Colonic mucosa (tissue), 4 donors: Measurements from ENCODE around the gene SPDYE16. TPM values are rescaled to one million over a fixed set of nuclear protein-coding genes. Genes with fewer than 3 reads are reported as not detected.
"Not testable (repeated sequence)": the region's sequence is repeated elsewhere in the genome, so short reads cannot be mapped to it uniquely, and the experiment has no call there.

ENCODE experiments used
- DNase-seq: peaks from one replicate; pipeline ENCODE4 v3.0.0-alpha.2; 2020
- H3K27ac ChIP-seq: fragments of 200-600 bp; one replicate; pipeline ENCODE4 v1.8.0; 2021
- H3K27me3 ChIP-seq: fragments of 200-600 bp; one replicate; pipeline ENCODE4 v1.8.0; 2021
- H3K36me3 ChIP-seq: fragments of 200-600 bp; one replicate; pipeline ENCODE4 v1.8.0; 2021
- H3K4me1 ChIP-seq: fragments of 200-600 bp; one replicate; pipeline ENCODE4 v1.8.0; 2021; ENCODE audit warnings: mild to moderate bottlenecking
- H3K4me3 ChIP-seq: fragments of 200-600 bp; one replicate; pipeline ENCODE4 v1.8.0; 2021
- H3K9ac ChIP-seq, 2 donors: one replicate each; pipeline ENCODE4 v1.7.0; 2013; ENCODE audit warnings: control low read depth in 2 of 2, low read depth in 2 of 2, low read length in 2 of 2
- H3K9me3 ChIP-seq: fragments of 200-600 bp; one replicate; pipeline ENCODE4 v1.8.0; 2021
- intact Hi-C: fragments of 100-400 bp; cut with DNase I; formaldehyde crosslinking; loops from one replicate; pipeline ENCODE4 v1.14.1; 2022
- total RNA-seq, 2 donors: library from RNA; stranded (reverse); fragmentation: NEBNext Ultra II Directional in 1 of 2; extraction: Animal tissue kit (Norgen Biotek cat#: 25700) in 1 of 2; gene quantifications; one replicate each; pipeline ENCODE4 v1.2.1, GENCODE V29; 2021
- donor health status: healthy.
- donor health status: DM: no; HTN: no; CAD: no.
- donor health status: DM: no; HTN: no; CAD: no.

The SPDYE16 gene
- total RNA-seq = not detected

- H3K9ac ChIP-seq, DNase-seq, H3K27me3 ChIP-seq, H3K36me3 ChIP-seq, intact Hi-C loops, H3K4me1 ChIP-seq, H3K9me3 ChIP-seq, H3K27ac ChIP-seq, H3K4me3 ChIP-seq: not testable (repeated sequence)
Measured at GRCh38 chr7:76543197-76543596, at the start of gene SPDYE16. Gene SPDYE16, minus strand, starts transcription at chr7:76543297. Its CDS starts 1,838 bp downstream, at chr7:76541459.

- intact Hi-C loops, H3K4me1 ChIP-seq, H3K9me3 ChIP-seq, H3K27me3 ChIP-seq, H3K4me3 ChIP-seq, H3K36me3 ChIP-seq, H3K9ac ChIP-seq: not testable (repeated sequence)
- H3K27ac ChIP-seq = peak overlapping the region; percentile 69
- peak; percentile 59 for DNase-seq
Measured at GRCh38 chr7:76592694-76593093, 49.6 kb upstream of the SPDYE16 start.

- H3K9me3 ChIP-seq, H3K4me1 ChIP-seq, H3K36me3 ChIP-seq, H3K4me3 ChIP-seq, H3K9ac ChIP-seq, intact Hi-C loops, H3K27me3 ChIP-seq: not testable (repeated sequence)
- peak overlapping the region; percentile 69 for H3K27ac ChIP-seq
- DNase-seq = peak; percentile 73
Measured at GRCh38 chr7:76591602-76592304, 48.7 kb upstream of the SPDYE16 start.

- H3K4me1 ChIP-seq, H3K4me3 ChIP-seq, H3K9ac ChIP-seq, H3K9me3 ChIP-seq, DNase-seq, intact Hi-C loops, H3K27me3 ChIP-seq, H3K36me3 ChIP-seq: not testable (repeated sequence)
- H3K27ac ChIP-seq = peak overlapping the region; percentile 69
Measured at GRCh38 chr7:76591033-76591432, 47.9 kb upstream of the SPDYE16 start.

- peak overlapping the region; percentile 63 for H3K27ac ChIP-seq
- H3K27me3 ChIP-seq, intact Hi-C loops, H3K9me3 ChIP-seq, H3K36me3 ChIP-seq, H3K4me3 ChIP-seq, H3K9ac ChIP-seq, DNase-seq, H3K4me1 ChIP-seq: not testable (repeated sequence)
Measured at GRCh38 chr7:76588586-76588985, 45.5 kb upstream of the SPDYE16 start.

- H3K27ac ChIP-seq, H3K9me3 ChIP-seq, H3K27me3 ChIP-seq, H3K4me3 ChIP-seq, H3K4me1 ChIP-seq, DNase-seq, intact Hi-C loops, H3K36me3 ChIP-seq, H3K9ac ChIP-seq: not testable (repeated sequence)
Measured at GRCh38 chr7:76586585-76587315, 43.7 kb upstream of the SPDYE16 start.

- Histone ChIP-seq H3K9ac (peak overlapping the region in 1 of 2 donors; percentile 12), H3K27ac (peak overlapping the region; percentile 73)
- H3K36me3 ChIP-seq, intact Hi-C loops, H3K4me3 ChIP-seq, H3K27me3 ChIP-seq, H3K9me3 ChIP-seq, H3K4me1 ChIP-seq, DNase-seq: not testable (repeated sequence)
Measured at GRCh38 chr7:76583636-76584281, 40.7 kb upstream of the SPDYE16 start.

- DNase-seq = peak; percentile 86
- H3K27me3 ChIP-seq, H3K9me3 ChIP-seq, H3K4me3 ChIP-seq, intact Hi-C loops, H3K4me1 ChIP-seq, H3K36me3 ChIP-seq: not testable (repeated sequence)
- Histone ChIP-seq H3K9ac (peak overlapping the region in 1 of 2 donors; percentile 12), H3K27ac (peak overlapping the region; percentile 73)
Measured at GRCh38 chr7:76582848-76583631, 39.9 kb upstream of the SPDYE16 start.

GRCh38 chr7:76575919-76576655 lies 33.0 kb upstream of the SPDYE16 start:
- peak; percentile 23 for DNase-seq
- intact Hi-C loops, H3K4me3 ChIP-seq, H3K4me1 ChIP-seq, H3K9me3 ChIP-seq, H3K27ac ChIP-seq, H3K9ac ChIP-seq, H3K27me3 ChIP-seq, H3K36me3 ChIP-seq: not testable (repeated sequence)

- H3K27me3 ChIP-seq, intact Hi-C loops, H3K36me3 ChIP-seq, H3K4me3 ChIP-seq, H3K27ac ChIP-seq, DNase-seq, H3K9me3 ChIP-seq, H3K9ac ChIP-seq, H3K4me1 ChIP-seq: not testable (repeated sequence)
Measured at GRCh38 chr7:76575431-76575830, 32.3 kb upstream of the SPDYE16 start.

GRCh38 chr7:76572296-76572695 lies 29.2 kb upstream of the SPDYE16 start:
- DNase-seq, H3K4me3 ChIP-seq, intact Hi-C loops, H3K9me3 ChIP-seq, H3K4me1 ChIP-seq, H3K27ac ChIP-seq, H3K9ac ChIP-seq, H3K27me3 ChIP-seq, H3K36me3 ChIP-seq: not testable (repeated sequence)

- intact Hi-C loops, H3K9ac ChIP-seq, H3K36me3 ChIP-seq, H3K4me3 ChIP-seq, H3K4me1 ChIP-seq, H3K27me3 ChIP-seq, H3K9me3 ChIP-seq: not testable (repeated sequence)
- H3K27ac ChIP-seq = peak overlapping the region; percentile 40
- peak; percentile 46 for DNase-seq
Measured at GRCh38 chr7:76570324-76570775, 27.3 kb upstream of the SPDYE16 start.
